ENCODE measurements around the gene ENDOU. TPM values are rescaled to one million over a fixed set of nuclear protein-coding genes. Genes with fewer than 3 reads are reported as not detected.

ENDOU gene
- total RNA-seq, 2 donors from 2014 or later = 1.0 TPM; not detected in 1

DNA sequence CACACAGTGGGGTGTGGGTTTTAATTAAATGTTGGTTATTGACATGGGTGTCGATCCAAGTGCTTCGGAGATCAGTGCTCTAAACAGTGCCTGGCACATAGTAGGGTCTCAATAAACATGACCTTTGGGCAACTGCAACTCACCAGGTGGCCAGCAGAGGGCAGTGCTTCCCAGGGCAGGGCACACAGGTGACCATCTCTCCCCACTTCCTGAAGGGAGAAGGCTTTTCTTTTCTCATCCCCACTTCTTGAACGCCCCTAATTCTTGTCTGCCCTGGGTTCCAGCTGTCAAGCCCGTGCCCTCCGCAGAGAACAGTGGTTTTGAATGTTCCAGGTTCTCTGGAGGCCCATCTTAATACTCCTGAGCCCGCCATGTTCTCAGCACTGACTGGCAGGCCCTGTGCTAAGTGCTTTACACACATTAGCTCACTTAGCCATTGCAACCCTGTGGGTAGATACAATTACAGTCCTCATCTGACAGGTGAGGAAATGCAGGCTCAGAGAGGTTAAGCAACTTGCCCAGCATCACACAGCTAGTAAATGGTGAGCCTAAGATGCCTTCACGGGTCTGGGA is 17.0 kb upstream of the ENDOU start:
- Histone ChIP-seq H3K9me3 (no peaks in the 10 kb centered on the region), H3K36me3 (no peaks in the 10 kb centered on the region), H3K4me1 (replicated peaks) (no peaks in the 10 kb centered on the region), H3K4me3 (no peak overlapping the region), H3K27me3 (replicated peaks; ENCODE audit: insufficient read depth) (no peaks in the 10 kb centered on the region), H3K27ac (no peak overlapping the region)
- DNase-seq (ENCODE audit: low spot score) = no peak
- 78% methylated on average over 7 of the region's 7 CpGs for WGBS
- intact Hi-C loops (cut with DNase I) = loop anchor here (5.0 kb wide), 1 partner anchor 35 kb away; no protein-coding TSS in a partner anchor
- TF ChIP-seq POLR2AphosphoS5 (IDR thresholded peaks at IDR 0.05) = peak; percentile 15
- TF ChIP-seq, protein P1, sequence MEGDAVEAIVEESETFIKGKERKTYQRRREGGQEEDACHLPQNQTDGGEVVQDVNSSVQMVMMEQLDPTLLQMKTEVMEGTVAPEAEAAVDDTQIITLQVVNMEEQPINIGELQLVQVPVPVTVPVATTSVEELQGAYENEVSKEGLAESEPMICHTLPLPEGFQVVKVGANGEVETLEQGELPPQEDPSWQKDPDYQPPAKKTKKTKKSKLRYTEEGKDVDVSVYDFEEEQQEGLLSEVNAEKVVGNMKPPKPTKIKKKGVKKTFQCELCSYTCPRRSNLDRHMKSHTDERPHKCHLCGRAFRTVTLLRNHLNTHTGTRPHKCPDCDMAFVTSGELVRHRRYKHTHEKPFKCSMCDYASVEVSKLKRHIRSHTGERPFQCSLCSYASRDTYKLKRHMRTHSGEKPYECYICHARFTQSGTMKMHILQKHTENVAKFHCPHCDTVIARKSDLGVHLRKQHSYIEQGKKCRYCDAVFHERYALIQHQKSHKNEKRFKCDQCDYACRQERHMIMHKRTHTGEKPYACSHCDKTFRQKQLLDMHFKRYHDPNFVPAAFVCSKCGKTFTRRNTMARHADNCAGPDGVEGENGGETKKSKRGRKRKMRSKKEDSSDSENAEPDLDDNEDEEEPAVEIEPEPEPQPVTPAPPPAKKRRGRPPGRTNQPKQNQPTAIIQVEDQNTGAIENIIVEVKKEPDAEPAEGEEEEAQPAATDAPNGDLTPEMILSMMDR (IDR thresholded peaks at IDR 0.05) = peak; percentile 94 to 99 (median 94)
- no peak for TF ChIP-seq POLR2A (IDR thresholded peaks at IDR 0.05)

DNA sequence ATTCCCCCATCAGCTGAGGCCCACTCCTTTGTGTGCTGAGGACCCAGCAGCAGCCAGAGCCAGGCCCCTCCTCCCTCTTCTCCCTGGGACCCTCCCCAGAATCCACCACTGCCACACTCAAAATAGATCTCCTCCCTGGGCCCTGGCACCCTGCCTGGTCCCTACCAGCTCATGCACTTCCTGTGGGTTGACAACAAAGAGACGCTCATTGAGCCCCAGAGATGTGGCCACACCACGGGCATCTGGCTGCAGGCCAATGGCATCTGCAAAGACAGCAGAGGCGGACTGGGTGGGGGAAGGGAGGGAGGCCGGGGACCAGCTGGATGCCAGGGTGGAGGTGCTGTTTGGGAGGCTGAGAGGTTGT is 16.0 kb upstream of the ENDOU start:
- no peaks in the 10 kb centered on the region for H3K36me3 ChIP-seq
- H3K27ac ChIP-seq = no peak overlapping the region
- 28% methylated on average over 4 of the region's 4 CpGs for WGBS
- no peak for DNase-seq (ENCODE audit: low spot score)
- intact Hi-C loops (cut with DNase I) = loop anchor here (5.0 kb wide), 1 partner anchor 36 kb away; no protein-coding TSS in a partner anchor
- no peak for TF ChIP-seq POLR2A (IDR thresholded peaks at IDR 0.05)
- no peak overlapping the region for H3K4me3 ChIP-seq
- no peaks in the 10 kb centered on the region for H3K4me1 ChIP-seq (replicated peaks)
- no peaks in the 10 kb centered on the region for H3K27me3 ChIP-seq (replicated peaks; ENCODE audit: insufficient read depth)
- H3K9me3 ChIP-seq = no peaks in the 10 kb centered on the region

DNA sequence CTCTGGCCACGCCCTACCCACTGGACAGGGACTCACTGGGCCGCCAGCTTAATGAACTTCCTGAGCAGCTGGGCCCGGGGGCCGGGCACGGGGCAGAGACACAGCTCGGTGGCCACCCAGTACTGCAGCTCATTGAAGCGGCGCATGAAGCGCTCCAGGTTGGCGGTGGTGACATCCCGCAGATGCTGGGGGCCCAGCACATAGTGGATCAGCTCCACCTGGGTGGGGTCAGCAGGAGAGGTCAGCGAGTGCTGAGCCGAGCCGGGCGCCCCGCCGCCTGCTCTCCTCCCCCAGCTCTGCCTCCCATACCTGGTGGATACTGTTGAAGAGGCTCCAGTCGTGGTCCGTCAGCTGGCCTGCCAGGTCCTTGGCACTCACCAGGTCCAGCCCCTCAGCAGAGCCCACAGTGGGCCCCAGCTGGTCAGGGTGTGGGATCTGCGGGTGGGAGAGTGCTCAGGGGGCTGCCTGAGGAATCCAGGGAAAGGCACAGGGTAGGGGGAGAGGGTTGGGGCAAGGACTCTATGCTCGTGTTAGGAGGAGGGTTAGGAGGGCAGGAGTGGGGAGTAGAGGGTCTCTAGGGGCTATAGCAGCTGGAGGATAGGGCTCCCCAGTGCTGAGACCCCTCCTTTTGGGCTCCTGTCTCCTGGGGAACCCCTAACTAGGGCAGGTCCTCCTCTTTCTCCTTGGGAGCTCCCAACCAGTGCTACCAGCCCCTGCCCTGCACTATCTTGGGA is 15.5 kb upstream of the ENDOU start:
- DNase-seq (ENCODE audit: low spot score) = no peak
- H3K27me3 ChIP-seq (replicated peaks; ENCODE audit: insufficient read depth) = no peaks in the 10 kb centered on the region
- H3K36me3 ChIP-seq = no peaks in the 10 kb centered on the region
- no peak overlapping the region for H3K4me3 ChIP-seq
- H3K9me3 ChIP-seq = no peaks in the 10 kb centered on the region
- no peak for TF ChIP-seq POLR2A (IDR thresholded peaks at IDR 0.05)
- TF ChIP-seq POLR2AphosphoS5 (IDR thresholded peaks at IDR 0.05) = no peak
- TF ChIP-seq, protein P1 (IDR thresholded peaks at IDR 0.05) = no peak
- no peaks in the 10 kb centered on the region for H3K4me1 ChIP-seq (replicated peaks)
- intact Hi-C loops (cut with DNase I) = loop anchor here (5.0 kb wide), 1 partner anchor 37 kb away; no protein-coding TSS in a partner anchor
- no peak overlapping the region for H3K27ac ChIP-seq
- WGBS = 79% methylated on average over 21 of the region's 21 CpGs

DNA sequence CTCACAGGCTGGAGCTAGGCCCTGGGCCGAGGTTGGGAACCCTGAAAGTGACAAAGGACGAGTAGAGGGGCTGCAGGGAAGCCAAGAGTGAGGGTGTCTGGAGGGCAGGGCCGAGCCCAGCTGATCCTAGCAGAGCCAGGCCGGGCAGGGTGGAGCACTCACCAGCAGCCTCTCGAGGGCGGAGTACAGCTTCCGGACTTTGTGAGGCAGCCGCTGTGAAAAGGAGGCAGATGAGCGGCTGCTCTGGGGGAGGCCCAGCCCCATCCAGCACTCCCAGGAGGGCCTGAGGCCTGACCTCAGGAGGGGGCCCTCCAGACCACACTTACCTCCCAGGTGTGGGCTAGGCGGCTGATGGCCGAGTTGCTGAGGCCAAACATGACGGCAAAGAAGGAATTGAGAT is 14.7 kb upstream of the ENDOU start:
- no peaks in the 10 kb centered on the region for H3K27me3 ChIP-seq (replicated peaks; ENCODE audit: insufficient read depth)
- H3K4me3 ChIP-seq = no peak overlapping the region
- no peaks in the 10 kb centered on the region for H3K36me3 ChIP-seq
- TF ChIP-seq POLR2AphosphoS5 (IDR thresholded peaks at IDR 0.05) (no peak), POLR2A (IDR thresholded peaks at IDR 0.05) (no peak)
- TF ChIP-seq, protein P1 (IDR thresholded peaks at IDR 0.05) = no peak
- no peaks in the 10 kb centered on the region for H3K4me1 ChIP-seq (replicated peaks)
- no peak for DNase-seq (ENCODE audit: low spot score)
- H3K9me3 ChIP-seq = no peaks in the 10 kb centered on the region
- 89% methylated on average over 12 of the region's 12 CpGs for WGBS
- H3K27ac ChIP-seq = no peak overlapping the region
- intact Hi-C loops (cut with DNase I) = loop anchor here (5.0 kb wide), 1 partner anchor 37 kb away; no protein-coding TSS in a partner anchor

DNA sequence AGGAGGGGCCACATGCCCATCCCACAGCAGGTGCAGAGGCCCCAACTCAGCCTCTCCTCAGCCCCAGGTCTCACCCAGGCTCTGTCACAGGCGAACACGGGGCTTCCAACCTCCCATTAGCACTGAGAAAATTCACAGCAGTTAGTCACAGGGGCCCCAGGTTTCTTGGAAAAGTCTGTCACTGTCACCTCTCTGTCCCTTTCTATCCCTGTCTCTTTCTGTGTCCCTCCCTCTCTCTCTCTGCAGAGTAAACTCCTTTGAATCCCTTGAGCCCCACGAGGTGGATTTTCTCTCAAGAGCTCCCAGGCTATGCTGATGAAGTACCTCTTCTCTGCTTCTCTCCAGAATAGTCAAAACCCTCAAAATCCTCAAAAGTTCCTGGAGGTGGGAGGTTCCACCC is 14.0 kb upstream of the ENDOU start:
- Histone ChIP-seq H3K27me3 (replicated peaks; ENCODE audit: insufficient read depth) (no peaks in the 10 kb centered on the region), H3K4me1 (replicated peaks) (no peaks in the 10 kb centered on the region), H3K9me3 (no peaks in the 10 kb centered on the region), H3K36me3 (no peaks in the 10 kb centered on the region), H3K27ac (no peak overlapping the region), H3K4me3 (no peak overlapping the region)
- intact Hi-C loops (cut with DNase I) = no loop called here
- no peak for DNase-seq (ENCODE audit: low spot score)
- WGBS = 74% methylated on average over 3 of the region's 3 CpGs
- TF ChIP-seq POLR2A (IDR thresholded peaks at IDR 0.05) (no peak), POLR2AphosphoS5 (IDR thresholded peaks at IDR 0.05) (no peak)
- TF ChIP-seq, protein P1 (IDR thresholded peaks at IDR 0.05) = no peak
